H9 (cell line): Measurements from ENCODE around the gene SF3B5. TPM values are rescaled to one million over a fixed set of nuclear protein-coding genes. Genes with fewer than 3 reads are reported as not detected.

Experiments used
- DNase-seq: peaks from one replicate; pipeline ENCODE4 v3.0.0-alpha.2; 2017
- H2AFZ ChIP-seq: one replicate; pipeline ENCODE4 v1.6.1; 2013; ENCODE audit warnings: mild to moderate bottlenecking, low read length, control low read depth, moderate library complexity
- H2AK5ac ChIP-seq: 2 replicates; pipeline ENCODE4 v1.6.1; 2013; ENCODE audit warnings: low read length, control low read depth, mixed read lengths; ENCODE audit not compliant: insufficient read length
- H2BK120ac ChIP-seq: one replicate; pipeline ENCODE4 v1.6.1; 2013; ENCODE audit warnings: low read depth, mild to moderate bottlenecking, low read length, control low read depth, inconsistent platforms; ENCODE audit not compliant: poor library complexity, severe bottlenecking
- H2BK12ac ChIP-seq: 2 replicates; pipeline ENCODE4 v1.6.1; 2013; ENCODE audit warnings: low read length, control low read depth, mixed read lengths, low read depth; ENCODE audit not compliant: insufficient read length
- H2BK15ac ChIP-seq: 2 replicates; pipeline ENCODE4 v1.6.1; 2013; ENCODE audit warnings: low read depth, low read length, control low read depth
- H2BK20ac ChIP-seq: one replicate; pipeline ENCODE4 v1.6.1; 2013; ENCODE audit warnings: low read depth, mild to moderate bottlenecking, low read length, control low read depth, inconsistent platforms; ENCODE audit not compliant: poor library complexity, severe bottlenecking
- H2BK5ac ChIP-seq: 2 replicates; pipeline ENCODE4 v1.6.1; 2013; ENCODE audit warnings: low read length, control low read depth, mixed read lengths; ENCODE audit not compliant: insufficient read length
- H3K14ac ChIP-seq: 2 replicates; pipeline ENCODE4 v1.6.1; 2013; ENCODE audit warnings: low read length, control low read depth; ENCODE audit not compliant: insufficient read depth
- H3K18ac ChIP-seq: 2 replicates; pipeline ENCODE4 v1.6.1; 2013; ENCODE audit warnings: low read depth, mild to moderate bottlenecking, mixed read lengths, low read length, control low read depth; ENCODE audit not compliant: insufficient read length
- H3K23ac ChIP-seq: 2 replicates; pipeline ENCODE4 v1.6.1; 2013; ENCODE audit warnings: low read length, control low read depth, mixed read lengths, low read depth; ENCODE audit not compliant: insufficient read length
- H3K23me2 ChIP-seq: 2 replicates; pipeline ENCODE4 v1.6.1; 2013; ENCODE audit warnings: low read depth, mild to moderate bottlenecking, mixed read lengths, low read length, control low read depth; ENCODE audit not compliant: insufficient read length, poor library complexity, severe bottlenecking
- H3K27ac ChIP-seq: 2 replicates; pipeline ENCODE4 v1.5.1; 2013; ENCODE audit warnings: low read length, control low read depth, mixed read lengths, low read depth; ENCODE audit not compliant: insufficient read length
- H3K27me3 ChIP-seq: 2 replicates; pipeline ENCODE4 v1.6.1; 2013; ENCODE audit warnings: low read length, control low read depth, inconsistent platforms; ENCODE audit not compliant: insufficient read depth
- H3K4ac ChIP-seq: 2 replicates; pipeline ENCODE4 v1.6.1; 2013; ENCODE audit warnings: low read depth, mild to moderate bottlenecking, control low read depth, inconsistent platforms, low read length, moderate library complexity
- H3K4me1 ChIP-seq: 2 replicates; pipeline ENCODE4 v1.6.1; 2013; ENCODE audit warnings: low read length, control low read depth, inconsistent platforms; ENCODE audit not compliant: insufficient read depth
- H3K4me2 ChIP-seq: 2 replicates; pipeline ENCODE4 v1.6.1; 2013; ENCODE audit warnings: low read length, control low read depth, mixed read lengths; ENCODE audit not compliant: insufficient read length, insufficient read depth
- H3K56ac ChIP-seq: 2 replicates; pipeline ENCODE4 v1.6.1; 2013; ENCODE audit warnings: low read depth, mild to moderate bottlenecking, mixed read lengths, low read length, control low read depth; ENCODE audit not compliant: insufficient read length
- H3K79me1 ChIP-seq: 2 replicates; pipeline ENCODE4 v1.6.1; 2013; ENCODE audit warnings: low read depth, mild to moderate bottlenecking, moderate library complexity, low read length, control low read depth, inconsistent platforms; ENCODE audit not compliant: insufficient read depth, poor library complexity, severe bottlenecking
- H3K79me2 ChIP-seq: 2 replicates; pipeline ENCODE4 v1.6.1; 2013; ENCODE audit warnings: low read length, control low read depth, inconsistent platforms; ENCODE audit not compliant: insufficient read depth
- H3K9ac ChIP-seq: 2 replicates; pipeline ENCODE4 v1.6.1; 2013; ENCODE audit warnings: low read length, control low read depth, mixed read lengths; ENCODE audit not compliant: insufficient read length; ENCODE audit errors: extremely low read depth
- H3K9me3 ChIP-seq: one replicate; pipeline ENCODE4 v1.6.1; 2013; ENCODE audit warnings: low read depth, low read length, inconsistent platforms; ENCODE audit not compliant: control insufficient read depth
- H3T11ph ChIP-seq: one replicate; pipeline ENCODE4 v1.6.1; 2013; ENCODE audit warnings: mild to moderate bottlenecking, low read length, control low read depth, inconsistent platforms
- H4K20me1 ChIP-seq: one replicate; pipeline ENCODE4 v1.6.1; 2013; ENCODE audit not compliant: control insufficient read depth, insufficient read length, insufficient read depth
- H4K5ac ChIP-seq: 2 replicates; pipeline ENCODE4 v1.6.1; 2013; ENCODE audit warnings: low read depth, mild to moderate bottlenecking, mixed read lengths, low read length, control low read depth; ENCODE audit not compliant: insufficient read length
- H4K8ac ChIP-seq: replicated peaks from 2 replicates; pipeline ENCODE4 v1.6.1; 2013; ENCODE audit warnings: low read length, control low read depth, mixed read lengths, low read depth; ENCODE audit not compliant: insufficient read length
- H4K91ac ChIP-seq: 2 replicates; pipeline ENCODE4 v1.6.1; 2013; ENCODE audit warnings: low read depth, mild to moderate bottlenecking, moderate library complexity, mixed read lengths, low read length, control low read depth; ENCODE audit not compliant: insufficient read length
- H3K27ac Mint-ChIP-seq, 3 experiments: 2 replicates in 2 of 3; 3 replicates in 1 of 3; pipeline ENCODE4 v1.8.0; 2020 to 2021; ENCODE audit warnings: mixed read lengths in 3 of 3, mild to moderate bottlenecking in 1 of 3, moderate library complexity in 1 of 3
- H3K27me3 Mint-ChIP-seq: 2 replicates; pipeline ENCODE4 v1.8.0; 2021; ENCODE audit warnings: low read depth, mild to moderate bottlenecking, moderate library complexity, mixed read lengths
- H3K36me3 Mint-ChIP-seq, 3 experiments: 2 replicates in 2 of 3; 3 replicates in 1 of 3; pipeline ENCODE4 v1.8.0; 2020 to 2021; ENCODE audit warnings: low read depth in 3 of 3, mixed read lengths in 3 of 3; ENCODE audit not compliant: insufficient read depth in 1 of 3
- H3K4me1 Mint-ChIP-seq, 2 experiments: 2 replicates each; pipeline ENCODE4 v1.8.0; 2020; ENCODE audit warnings: mixed read lengths in 2 of 2
- H3K4me3 Mint-ChIP-seq, 2 experiments: 2 replicates in 1 of 2; 3 replicates in 1 of 2; pipeline ENCODE4 v1.8.0; 2020 to 2021; ENCODE audit warnings: mild to moderate bottlenecking in 2 of 2, mixed read lengths in 2 of 2, moderate library complexity in 1 of 2
- H3K9me3 Mint-ChIP-seq, 2 experiments: 2 replicates in 1 of 2; 3 replicates in 1 of 2; pipeline ENCODE4 v1.8.0; 2020; ENCODE audit warnings: mild to moderate bottlenecking in 2 of 2, mixed read lengths in 2 of 2, moderate library complexity in 1 of 2
- WGBS: extraction: QIAGEN DNeasy Blood & Tissue Kit; methylation state at CpG from one replicate; pipeline ENCODE4 v1.1.7; 2013; ENCODE audit warnings: missing lambda C conversion rate, low lambda C conversion rate, mixed read lengths; ENCODE audit not compliant: insufficient read length; ENCODE audit errors: extremely low coverage; 5-methylcytosine and 5-hydroxymethylcytosine counted together
- total RNA-seq: library from RNA; stranded (reverse); gene quantifications from 2 replicates; pipeline ENCODE4 v1.2.1, GENCODE V29; 2021
- TF ChIP-seq, protein P1 (sequence below): fragments of 200-600 bp; sonication (generic); conservative IDR thresholded peaks from 3 replicates; pipeline ENCODE4 v1.8.0; 2021; ENCODE audit warnings: antibody characterized with exemption, mild to moderate bottlenecking

SF3B5 gene
- total RNA-seq, 1 experiment from 2014 or later, result 145 TPM

DNA sequence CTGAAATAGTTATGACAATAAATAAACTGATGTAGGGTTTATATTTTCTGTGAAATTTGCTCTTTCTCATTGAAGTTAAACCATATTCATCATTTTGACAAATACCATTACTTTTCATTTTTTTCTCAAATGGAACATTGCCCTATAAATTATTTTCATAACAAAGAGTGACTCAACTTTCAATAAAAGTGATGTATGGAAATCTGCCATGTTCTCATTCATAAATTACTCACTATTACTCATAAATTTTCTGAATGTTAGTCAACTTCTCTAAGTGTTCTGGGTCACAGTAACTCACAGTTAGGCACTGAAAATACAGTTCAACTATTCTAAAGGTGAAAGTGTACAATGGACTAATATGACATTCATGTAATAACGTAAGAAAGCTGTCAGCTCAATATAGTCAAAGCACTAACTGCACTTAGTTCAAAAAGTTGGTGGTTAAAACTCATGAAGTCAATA is 35.9 kb upstream of the SF3B5 start:
- Histone ChIP-seq H3K4ac (no peak overlapping the region), H3K27me3 (no peaks in the 10 kb centered on the region), H2BK12ac (no peak overlapping the region), H3K79me2 (no peaks in the 10 kb centered on the region), H3K14ac (no peak overlapping the region), H3K9ac (no peak overlapping the region), H3K9me3 (no peaks in the 10 kb centered on the region), H2BK120ac (no peak overlapping the region), H2BK15ac (no peak overlapping the region), H3K23me2 (no peaks in the 10 kb centered on the region), H3K18ac (no peak overlapping the region), H2BK20ac (no peak overlapping the region), H2BK5ac (no peak overlapping the region), H3K27ac (no peak overlapping the region), H4K5ac (no peak overlapping the region), H3K79me1 (no peaks in the 10 kb centered on the region), H2AFZ (no peak overlapping the region), H3K4me2 (no peak overlapping the region), H3K4me1 (no peaks in the 10 kb centered on the region), H3T11ph (no peak overlapping the region), H4K8ac (no peak overlapping the region), H2AK5ac (no peak overlapping the region), H3K56ac (no peak overlapping the region), H3K23ac (no peak overlapping the region), H4K20me1 (no peaks in the 10 kb centered on the region), H4K91ac (no peak overlapping the region)
- TF ChIP-seq, protein P1, sequence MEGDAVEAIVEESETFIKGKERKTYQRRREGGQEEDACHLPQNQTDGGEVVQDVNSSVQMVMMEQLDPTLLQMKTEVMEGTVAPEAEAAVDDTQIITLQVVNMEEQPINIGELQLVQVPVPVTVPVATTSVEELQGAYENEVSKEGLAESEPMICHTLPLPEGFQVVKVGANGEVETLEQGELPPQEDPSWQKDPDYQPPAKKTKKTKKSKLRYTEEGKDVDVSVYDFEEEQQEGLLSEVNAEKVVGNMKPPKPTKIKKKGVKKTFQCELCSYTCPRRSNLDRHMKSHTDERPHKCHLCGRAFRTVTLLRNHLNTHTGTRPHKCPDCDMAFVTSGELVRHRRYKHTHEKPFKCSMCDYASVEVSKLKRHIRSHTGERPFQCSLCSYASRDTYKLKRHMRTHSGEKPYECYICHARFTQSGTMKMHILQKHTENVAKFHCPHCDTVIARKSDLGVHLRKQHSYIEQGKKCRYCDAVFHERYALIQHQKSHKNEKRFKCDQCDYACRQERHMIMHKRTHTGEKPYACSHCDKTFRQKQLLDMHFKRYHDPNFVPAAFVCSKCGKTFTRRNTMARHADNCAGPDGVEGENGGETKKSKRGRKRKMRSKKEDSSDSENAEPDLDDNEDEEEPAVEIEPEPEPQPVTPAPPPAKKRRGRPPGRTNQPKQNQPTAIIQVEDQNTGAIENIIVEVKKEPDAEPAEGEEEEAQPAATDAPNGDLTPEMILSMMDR, result no peak
- Mint-ChIP-seq H3K4me1 (no peaks in the 10 kb centered on the region), H3K27me3 (peaks cover 4% of the 10 kb centered on the region), H3K27ac (no peak overlapping the region), H3K36me3 (no peaks in the 10 kb centered on the region), H3K9me3 (no peaks in the 10 kb centered on the region), H3K4me3 (no peak overlapping the region)
- DNase-seq, result no peak
- no CpG with 5 or more reads among the region's 1 CpG for WGBS
